ENCODE measurements around the gene GPR45.

DNA sequence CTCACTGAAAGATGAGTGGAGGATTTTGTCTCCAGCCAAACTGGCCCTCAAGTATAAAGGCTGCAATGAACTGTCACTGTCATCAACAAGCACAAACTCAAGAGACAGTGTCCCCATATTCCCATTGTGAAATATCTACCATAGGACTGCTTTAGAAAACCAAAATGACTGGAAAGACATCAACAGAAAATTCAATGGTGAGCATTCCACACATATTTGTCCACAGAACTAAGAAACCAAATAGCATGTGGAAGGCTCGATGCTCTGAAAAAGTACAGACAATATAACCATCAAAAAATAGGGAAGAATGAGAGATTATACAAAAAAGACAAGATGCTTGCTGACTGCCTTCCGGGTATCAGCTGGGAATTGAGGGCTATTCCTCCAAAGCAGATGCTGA lies 50.4 kb downstream of the GPR45 start:
- TF ChIP-seq ERG (CRISPR knock-in tag; IDR thresholded peaks at IDR 0.05) (no peak), NR3C1 (CRISPR knock-in tag; conservative IDR thresholded peaks at IDR 0.05; ENCODE audit: low read depth) (no peak), ZNF121 (CRISPR knock-in tag; IDR thresholded peaks at IDR 0.05) (no peak), CTCF (IDR thresholded peaks at IDR 0.05) (no peak), TCF7 (CRISPR knock-in tag; IDR thresholded peaks at IDR 0.05; ENCODE audit: low read depth) (no peak), ELF4 (CRISPR knock-in tag; IDR thresholded peaks at IDR 0.05; ENCODE audit: low read depth) (no peak), FOXK1 (CRISPR knock-in tag; IDR thresholded peaks at IDR 0.05) (no peak), CREM (CRISPR knock-in tag; IDR thresholded peaks at IDR 0.05) (no peak), TEAD4 (CRISPR knock-in tag; IDR thresholded peaks at IDR 0.05) (no peak), E2F1 (CRISPR knock-in tag; IDR thresholded peaks at IDR 0.05) (no peak), ETV6 (CRISPR knock-in tag; IDR thresholded peaks at IDR 0.05) (no peak), ZNF138 (CRISPR knock-in tag; conservative IDR thresholded peaks at IDR 0.05) (no peak)
- TF ChIP-seq, protein P1, sequence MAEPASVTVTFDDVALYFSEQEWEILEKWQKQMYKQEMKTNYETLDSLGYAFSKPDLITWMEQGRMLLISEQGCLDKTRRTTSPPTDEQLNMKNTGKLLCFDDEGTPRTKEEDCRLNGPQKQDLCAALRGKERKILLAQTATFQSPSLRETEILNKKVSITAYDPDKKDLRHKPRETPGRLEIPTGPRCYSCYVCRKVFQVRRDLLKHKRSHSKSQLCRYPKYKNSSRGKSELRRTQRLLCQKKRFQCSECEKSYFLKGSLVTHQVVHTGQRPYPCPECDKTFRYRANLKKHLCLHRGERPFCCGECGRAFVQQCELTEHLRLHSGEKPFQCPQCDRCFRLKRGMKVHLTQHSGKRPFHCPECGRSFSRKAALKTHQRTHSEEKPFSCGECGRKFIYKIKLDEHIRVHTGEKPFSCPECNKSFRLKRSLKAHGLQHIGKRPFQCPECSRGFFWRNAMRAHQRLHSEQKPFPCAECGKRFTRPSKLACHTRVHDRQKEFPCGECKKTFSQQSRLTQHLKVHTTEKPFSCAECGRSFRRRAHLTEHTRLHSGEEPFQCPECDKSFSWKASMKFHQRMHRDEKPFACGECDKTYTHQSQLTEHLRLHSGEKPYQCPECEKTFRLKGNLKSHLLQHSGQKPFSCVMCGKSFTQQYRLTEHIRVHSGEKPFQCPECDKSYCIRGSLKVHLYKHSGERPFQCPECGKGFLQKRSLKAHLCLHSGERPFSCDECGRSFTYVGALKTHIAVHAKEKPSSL (CRISPR knock-in tag; conservative IDR thresholded peaks at IDR 0.05) = no peak
